Astrocyte (in vitro differentiated cells and primary cell): ENCODE data around the gene RGS19.

Experiments
- EZH2 ChIP-seq: IDR thresholded peaks from 2 replicates; pipeline ENCODE4 v1.6.1; 2012; ENCODE audit warnings: mild to moderate bottlenecking, low read length, inconsistent platforms; ENCODE audit not compliant: insufficient read depth
- TF ChIP-seq, protein P1 (sequence below): IDR thresholded peaks from 2 replicates; pipeline ENCODE4 v1.5.1; 2011; ENCODE audit warnings: low read depth, mild to moderate bottlenecking, inconsistent platforms, low read length, moderate library complexity; ENCODE audit not compliant: insufficient read depth

DNA sequence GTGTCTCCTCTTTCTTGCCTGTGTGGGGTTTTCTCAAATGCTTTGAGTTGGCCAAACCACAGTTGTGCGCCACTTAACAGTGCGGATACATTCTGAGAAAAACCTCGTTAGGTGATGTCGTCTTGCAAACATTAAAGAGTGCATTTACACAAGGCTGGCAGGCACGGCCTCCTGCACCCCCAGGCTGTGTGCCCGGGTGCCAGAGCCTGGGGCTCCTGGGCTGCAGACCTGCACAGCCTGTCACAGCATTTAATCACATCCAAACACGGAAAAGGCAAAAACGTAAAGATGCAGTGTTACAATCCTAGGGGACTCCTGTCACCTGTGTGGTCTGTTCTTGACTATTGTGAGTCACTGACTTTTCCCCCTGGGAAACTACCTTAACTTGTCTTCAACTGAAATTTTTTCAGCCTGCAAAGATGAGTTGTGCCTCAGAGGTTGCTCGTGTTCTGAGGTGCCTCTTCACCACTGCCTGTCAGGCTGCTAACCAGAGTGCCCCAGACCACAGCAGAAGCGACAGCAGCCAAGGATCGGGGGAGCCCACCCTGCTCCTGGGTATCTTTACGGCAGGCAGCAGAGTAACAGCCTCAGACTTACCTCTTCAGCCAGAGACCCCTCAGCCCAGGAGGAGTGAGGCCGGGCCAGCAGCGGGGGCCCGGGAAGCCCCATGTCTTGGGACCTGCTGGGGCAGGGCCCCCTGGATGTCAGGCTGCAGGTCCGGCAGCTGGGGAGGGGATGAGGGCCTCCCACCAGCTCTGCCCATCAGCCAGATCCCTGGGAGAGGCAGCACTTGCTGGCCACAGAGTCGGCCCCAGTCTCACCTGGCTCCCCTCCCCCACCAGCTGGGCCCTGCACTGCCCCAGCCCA, 44.0 kb downstream of the RGS19 start:
- TF ChIP-seq, protein P1, sequence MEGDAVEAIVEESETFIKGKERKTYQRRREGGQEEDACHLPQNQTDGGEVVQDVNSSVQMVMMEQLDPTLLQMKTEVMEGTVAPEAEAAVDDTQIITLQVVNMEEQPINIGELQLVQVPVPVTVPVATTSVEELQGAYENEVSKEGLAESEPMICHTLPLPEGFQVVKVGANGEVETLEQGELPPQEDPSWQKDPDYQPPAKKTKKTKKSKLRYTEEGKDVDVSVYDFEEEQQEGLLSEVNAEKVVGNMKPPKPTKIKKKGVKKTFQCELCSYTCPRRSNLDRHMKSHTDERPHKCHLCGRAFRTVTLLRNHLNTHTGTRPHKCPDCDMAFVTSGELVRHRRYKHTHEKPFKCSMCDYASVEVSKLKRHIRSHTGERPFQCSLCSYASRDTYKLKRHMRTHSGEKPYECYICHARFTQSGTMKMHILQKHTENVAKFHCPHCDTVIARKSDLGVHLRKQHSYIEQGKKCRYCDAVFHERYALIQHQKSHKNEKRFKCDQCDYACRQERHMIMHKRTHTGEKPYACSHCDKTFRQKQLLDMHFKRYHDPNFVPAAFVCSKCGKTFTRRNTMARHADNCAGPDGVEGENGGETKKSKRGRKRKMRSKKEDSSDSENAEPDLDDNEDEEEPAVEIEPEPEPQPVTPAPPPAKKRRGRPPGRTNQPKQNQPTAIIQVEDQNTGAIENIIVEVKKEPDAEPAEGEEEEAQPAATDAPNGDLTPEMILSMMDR: no peak
- TF ChIP-seq EZH2: no peak
